ENCODE data around the gene COL4A4. TPM values are rescaled to one million over a fixed set of nuclear protein-coding genes. Genes with fewer than 3 reads are reported as not detected.

Gene COL4A4
- total RNA-seq, 4 donors from 2014 or later, result 0.90 to 5.7 (median 3.1) TPM

DNA sequence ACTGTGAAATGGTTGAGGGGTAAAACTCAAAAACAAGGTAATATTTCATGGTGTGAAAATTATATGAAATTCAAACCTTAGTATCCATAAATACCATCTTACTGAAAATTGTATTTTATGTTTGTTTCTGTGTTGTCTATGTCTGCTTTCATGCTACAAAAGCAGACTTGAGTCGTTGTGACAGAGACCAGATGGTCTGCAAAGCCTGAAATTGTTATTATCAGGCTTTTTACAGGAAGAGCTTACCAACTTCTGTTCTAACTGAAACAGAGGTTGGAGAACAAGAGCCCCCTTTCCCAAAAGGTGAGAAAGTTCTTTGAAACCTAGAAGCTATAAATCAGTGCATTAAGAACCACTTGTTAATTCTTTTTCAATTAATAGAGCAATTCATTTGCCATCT lies 110.0 kb downstream of the COL4A4 start:
- Histone ChIP-seq H3K9me3 (no peaks in the 10 kb centered on the region), H3K36me3 (no peaks in the 10 kb centered on the region), H3K27me3 (no peaks in the 10 kb centered on the region), H3K4me3 (no peak overlapping the region), H3K4me1 (no peaks in the 10 kb centered on the region), H3K27ac (no peak overlapping the region)
- WGBS, 2 donors, result 28 to 39% methylated on average over 1 of the region's 1 CpG
- TF ChIP-seq EP300 (IDR thresholded peaks at IDR 0.05) (no peak), POLR2A (IDR thresholded peaks at IDR 0.05) (no peak)
- DNase-seq (ENCODE audit: low spot score in 2 of 2), result no peak

DNA sequence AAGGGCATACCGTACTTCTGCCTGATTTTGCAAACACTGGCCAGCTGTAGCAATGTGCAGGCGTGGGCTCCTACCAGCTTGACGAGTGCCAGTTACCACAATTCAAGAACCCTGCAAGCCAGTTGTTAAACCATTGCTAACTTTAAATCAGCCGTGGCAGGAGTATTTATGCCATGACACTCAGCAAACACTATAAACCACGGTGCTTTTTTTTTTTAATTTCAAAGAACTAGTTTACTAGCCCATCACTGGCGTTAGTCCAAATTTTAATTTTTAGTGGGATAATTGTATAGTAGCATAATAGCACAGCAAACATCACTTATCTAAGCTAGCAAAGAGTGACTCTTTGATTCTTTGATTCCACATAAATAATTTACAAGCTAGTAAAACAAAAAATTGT lies 111.1 kb downstream of the COL4A4 start:
- no peak for DNase-seq (ENCODE audit: low spot score in 2 of 2)
- TF ChIP-seq POLR2A (IDR thresholded peaks at IDR 0.05) (no peak), EP300 (IDR thresholded peaks at IDR 0.05) (no peak)
- TF ChIP-seq, protein P1, sequence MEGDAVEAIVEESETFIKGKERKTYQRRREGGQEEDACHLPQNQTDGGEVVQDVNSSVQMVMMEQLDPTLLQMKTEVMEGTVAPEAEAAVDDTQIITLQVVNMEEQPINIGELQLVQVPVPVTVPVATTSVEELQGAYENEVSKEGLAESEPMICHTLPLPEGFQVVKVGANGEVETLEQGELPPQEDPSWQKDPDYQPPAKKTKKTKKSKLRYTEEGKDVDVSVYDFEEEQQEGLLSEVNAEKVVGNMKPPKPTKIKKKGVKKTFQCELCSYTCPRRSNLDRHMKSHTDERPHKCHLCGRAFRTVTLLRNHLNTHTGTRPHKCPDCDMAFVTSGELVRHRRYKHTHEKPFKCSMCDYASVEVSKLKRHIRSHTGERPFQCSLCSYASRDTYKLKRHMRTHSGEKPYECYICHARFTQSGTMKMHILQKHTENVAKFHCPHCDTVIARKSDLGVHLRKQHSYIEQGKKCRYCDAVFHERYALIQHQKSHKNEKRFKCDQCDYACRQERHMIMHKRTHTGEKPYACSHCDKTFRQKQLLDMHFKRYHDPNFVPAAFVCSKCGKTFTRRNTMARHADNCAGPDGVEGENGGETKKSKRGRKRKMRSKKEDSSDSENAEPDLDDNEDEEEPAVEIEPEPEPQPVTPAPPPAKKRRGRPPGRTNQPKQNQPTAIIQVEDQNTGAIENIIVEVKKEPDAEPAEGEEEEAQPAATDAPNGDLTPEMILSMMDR (IDR thresholded peaks at IDR 0.05), result no peak
- Histone ChIP-seq H3K9me3 (no peaks in the 10 kb centered on the region), H3K27me3 (no peaks in the 10 kb centered on the region), H3K4me1 (no peaks in the 10 kb centered on the region), H3K36me3 (no peaks in the 10 kb centered on the region), H3K4me3 (no peak overlapping the region), H3K27ac (no peak overlapping the region)
- WGBS, 2 donors, result 62 to 65% methylated on average over 6 of the region's 6 CpGs

DNA sequence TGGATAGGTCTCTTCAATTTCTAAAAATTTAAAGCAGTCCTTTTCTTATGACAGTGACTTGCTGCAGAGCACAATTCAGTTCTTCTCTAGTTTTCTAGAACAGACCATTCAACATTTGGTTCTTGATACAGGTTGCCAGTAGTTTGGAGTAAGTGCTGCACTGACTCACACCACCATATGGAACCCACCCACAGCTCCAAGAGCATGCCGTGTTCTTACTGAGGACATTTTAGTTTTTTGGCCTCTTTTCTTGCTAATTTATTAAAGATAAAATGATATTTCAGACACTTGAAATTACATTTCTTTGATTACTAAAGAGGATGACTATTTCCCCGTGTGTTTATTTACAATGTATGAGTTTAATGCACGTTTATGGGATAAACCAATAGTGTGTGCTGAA lies 120.0 kb downstream of the COL4A4 start:
- Histone ChIP-seq H3K4me1 (no peaks in the 10 kb centered on the region), H3K36me3 (no peaks in the 10 kb centered on the region), H3K27me3 (no peaks in the 10 kb centered on the region), H3K9me3 (no peaks in the 10 kb centered on the region), H3K4me3 (no peak overlapping the region), H3K27ac (no peak overlapping the region)
- TF ChIP-seq EP300 (IDR thresholded peaks at IDR 0.05) (no peak), POLR2A (IDR thresholded peaks at IDR 0.05) (no peak)
- no peak for DNase-seq (ENCODE audit: low spot score in 2 of 2)
- WGBS, 2 donors, result 79 to 85% methylated on average over 3 of the region's 3 CpGs

DNA sequence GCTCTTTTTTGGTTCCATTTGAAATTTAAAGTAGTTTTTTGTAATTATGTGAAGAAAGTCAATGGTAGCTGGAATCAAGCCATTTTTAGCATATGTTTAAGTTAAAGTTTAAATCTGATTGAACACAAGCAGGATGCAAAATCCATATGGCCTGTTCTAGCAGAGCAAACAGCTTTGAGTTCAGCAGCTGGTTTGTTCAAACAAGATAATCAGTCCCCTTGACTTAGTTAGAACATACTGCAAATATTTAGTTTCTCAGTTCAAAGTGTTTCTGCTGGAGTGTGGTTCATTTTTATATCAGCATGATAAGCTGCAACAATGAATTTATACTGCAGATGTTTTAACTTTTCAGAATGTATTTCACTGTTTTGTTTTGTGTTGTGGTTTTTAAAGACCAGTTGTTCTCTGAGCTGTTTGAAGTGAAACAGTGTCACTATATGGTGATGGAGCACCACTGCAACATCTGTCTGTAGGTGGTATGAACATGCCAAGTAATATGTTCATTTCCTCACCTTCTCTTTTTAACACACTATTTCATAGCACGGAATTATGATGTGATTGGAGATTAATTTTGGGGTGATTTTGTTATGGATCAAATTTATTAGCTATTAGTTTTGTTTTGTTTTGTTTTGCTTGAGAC lies 125.3 kb downstream of the COL4A4 start:
- WGBS, 2 donors, result 68 to 81% methylated on average over 1 of the region's 1 CpG
- H3K4me3 ChIP-seq, result no peak overlapping the region
- no peaks in the 10 kb centered on the region for H3K4me1 ChIP-seq

DNA sequence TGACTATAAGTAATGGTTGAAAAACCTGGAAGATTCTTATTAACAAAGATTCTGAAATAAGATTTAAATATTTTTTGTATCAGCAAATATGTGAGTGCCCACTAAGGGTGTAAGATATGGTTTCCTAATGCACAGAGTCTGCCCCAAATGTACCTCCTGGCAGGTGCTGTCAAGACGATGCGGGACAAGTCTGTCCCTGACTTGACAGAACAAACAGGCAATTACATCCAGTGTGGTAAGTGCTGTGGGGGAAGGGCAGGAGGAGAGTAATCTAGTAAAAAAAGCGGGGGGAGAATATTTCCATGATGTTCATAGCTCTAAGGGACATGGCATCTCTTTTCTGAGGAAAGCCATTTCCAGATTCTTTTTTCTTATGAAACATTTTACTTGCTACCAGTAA lies 127.5 kb downstream of the COL4A4 start:
- H3K27me3 ChIP-seq, result no peaks in the 10 kb centered on the region
- no peak overlapping the region for H3K4me3 ChIP-seq
- TF ChIP-seq EP300 (IDR thresholded peaks at IDR 0.05), result no peak
- no peak for TF ChIP-seq POLR2A (IDR thresholded peaks at IDR 0.05)
- TF ChIP-seq, protein P1 (IDR thresholded peaks at IDR 0.05), result no peak
- DNase-seq (ENCODE audit: low spot score in 2 of 2), result no peak
- WGBS, 2 donors, result 75 to 79% methylated on average over 3 of the region's 3 CpGs
- H3K27ac ChIP-seq, result no peak overlapping the region
- no peaks in the 10 kb centered on the region for H3K4me1 ChIP-seq
- H3K36me3 ChIP-seq, result no peaks in the 10 kb centered on the region
- H3K9me3 ChIP-seq, result no peaks in the 10 kb centered on the region

More for the DNA sequence above, 125.3 kb downstream of the COL4A4 start:
- TF ChIP-seq, protein P1 (IDR thresholded peaks at IDR 0.05), result no peak
- TF ChIP-seq POLR2A (IDR thresholded peaks at IDR 0.05) (no peak), EP300 (IDR thresholded peaks at IDR 0.05) (no peak)
- no peak for DNase-seq (ENCODE audit: low spot score in 2 of 2)
- H3K27me3 ChIP-seq, result no peaks in the 10 kb centered on the region
- H3K9me3 ChIP-seq, result no peaks in the 10 kb centered on the region
- H3K27ac ChIP-seq, result no peak overlapping the region
- no peaks in the 10 kb centered on the region for H3K36me3 ChIP-seq

DNA sequence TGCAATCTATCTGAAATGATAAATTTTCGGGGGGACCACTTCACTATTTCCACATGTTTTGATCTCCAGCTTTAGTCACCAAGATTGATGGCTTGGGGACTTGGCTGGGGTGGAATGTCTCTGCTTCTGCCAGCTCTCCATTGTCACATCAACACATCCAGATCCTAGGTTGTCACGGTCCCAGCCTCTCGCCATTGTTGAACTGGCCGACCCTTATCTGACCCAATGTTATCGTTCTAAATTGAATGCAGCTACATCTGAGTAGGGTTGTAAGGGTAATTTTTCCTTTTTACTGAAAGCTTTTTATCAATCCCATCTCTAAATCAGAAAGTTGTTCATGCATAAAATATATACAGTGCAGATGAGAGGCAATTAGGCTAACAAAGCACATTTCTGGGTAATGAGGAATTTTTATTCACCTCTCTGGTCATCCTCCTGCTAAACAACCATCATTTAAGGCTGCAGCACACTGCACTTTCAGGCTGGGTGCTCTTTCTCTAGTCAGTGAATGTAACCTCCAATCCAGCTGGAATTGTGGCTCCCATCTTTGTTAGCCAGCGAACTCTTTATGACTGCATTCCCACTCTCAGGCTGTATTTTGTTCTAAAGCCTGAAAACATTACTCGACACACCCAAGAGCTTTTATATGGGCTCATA lies 128.2 kb downstream of the COL4A4 start:
- H3K9me3 ChIP-seq, result no peaks in the 10 kb centered on the region
- 40 to 49% methylated on average over 7 of the region's 7 CpGs for WGBS, 2 donors
- no peaks in the 10 kb centered on the region for H3K27me3 ChIP-seq
- TF ChIP-seq EP300 (IDR thresholded peaks at IDR 0.05) (no peak), POLR2A (IDR thresholded peaks at IDR 0.05) (no peak)
- TF ChIP-seq, protein P1 (IDR thresholded peaks at IDR 0.05), result no peak
- no peaks in the 10 kb centered on the region for H3K4me1 ChIP-seq
- H3K4me3 ChIP-seq, result no peak overlapping the region
- H3K36me3 ChIP-seq, result no peaks in the 10 kb centered on the region
- no peak overlapping the region for H3K27ac ChIP-seq
- no peak for DNase-seq (ENCODE audit: low spot score in 2 of 2)

Measured in tibial nerve (tissue), 4 donors.